HG02870 (cell line): ENCODE measurements around the gene ACADS.

Source experiments
- ATAC-seq: cut with Tn5 transposase; IDR thresholded peaks from one replicate; pipeline ENCODE4 v1.9.1; 2021; ENCODE audit warnings: mild to moderate bottlenecking, moderate library complexity; ENCODE audit not compliant: unreplicated experiment

ACADS gene

DNA sequence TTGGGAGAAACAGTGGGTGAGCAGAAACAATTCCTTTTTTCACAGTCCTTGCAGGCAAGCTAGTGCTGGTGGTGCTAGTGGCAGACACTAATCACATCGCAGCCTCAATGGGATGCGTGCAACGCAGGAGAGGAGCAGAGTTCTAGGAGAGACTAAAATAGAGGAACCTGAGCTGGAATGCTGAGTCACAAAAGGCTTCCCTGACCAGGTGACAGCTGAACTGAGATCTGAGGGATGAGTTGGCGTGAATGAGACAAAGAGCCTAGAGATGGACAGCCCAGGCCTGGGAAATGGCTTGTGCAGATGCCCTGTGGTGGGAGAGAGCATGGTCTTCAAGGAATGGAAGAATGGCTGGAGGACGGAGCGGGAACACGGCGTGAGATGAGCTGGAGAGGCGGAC lies 25.8 kb downstream of the ACADS start:
- no peak for ATAC-seq

DNA sequence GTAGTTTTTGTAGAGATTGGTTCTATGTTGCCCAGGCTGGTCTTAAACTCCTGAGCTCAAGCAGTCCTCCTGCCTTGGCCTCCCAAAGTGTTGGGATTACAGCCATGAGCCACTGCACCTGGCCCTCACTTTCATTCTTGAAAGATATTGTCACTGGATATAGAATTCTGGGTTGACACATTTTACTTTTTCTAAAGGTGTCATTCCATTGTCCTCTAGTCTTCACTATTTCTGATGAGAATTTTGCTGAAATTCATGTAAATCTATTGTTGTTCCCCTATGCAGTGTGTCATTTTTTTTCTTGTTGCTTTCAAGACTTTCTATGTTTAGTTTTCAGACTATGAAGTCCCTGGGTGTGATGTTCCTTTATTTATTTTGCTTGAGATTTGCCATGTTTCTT lies 29.2 kb downstream of the ACADS start:
- no peak for ATAC-seq

DNA sequence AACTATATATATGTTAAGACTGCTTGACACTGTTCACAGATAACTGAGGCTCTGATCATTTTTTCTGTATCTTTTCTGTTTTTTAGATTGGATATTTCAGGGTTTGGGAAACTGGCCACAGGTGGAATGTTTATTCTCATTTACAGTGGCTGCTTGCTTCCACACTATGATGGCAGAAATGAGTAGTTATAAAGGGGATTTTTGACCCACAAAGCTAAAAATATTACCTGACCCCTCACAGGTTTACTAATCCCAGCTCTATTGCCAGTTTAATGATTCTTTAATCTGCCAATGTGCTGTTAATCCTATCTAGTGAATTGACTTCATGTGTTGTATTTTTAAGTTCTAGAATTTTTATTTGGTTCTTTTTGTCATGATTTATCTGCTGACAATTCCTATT lies 29.6 kb downstream of the ACADS start:
- ATAC-seq: no peak

GRCh38 chr12:120757226-120757742 lies 31.7 kb downstream of the ACADS start:
- no peak for ATAC-seq

DNA sequence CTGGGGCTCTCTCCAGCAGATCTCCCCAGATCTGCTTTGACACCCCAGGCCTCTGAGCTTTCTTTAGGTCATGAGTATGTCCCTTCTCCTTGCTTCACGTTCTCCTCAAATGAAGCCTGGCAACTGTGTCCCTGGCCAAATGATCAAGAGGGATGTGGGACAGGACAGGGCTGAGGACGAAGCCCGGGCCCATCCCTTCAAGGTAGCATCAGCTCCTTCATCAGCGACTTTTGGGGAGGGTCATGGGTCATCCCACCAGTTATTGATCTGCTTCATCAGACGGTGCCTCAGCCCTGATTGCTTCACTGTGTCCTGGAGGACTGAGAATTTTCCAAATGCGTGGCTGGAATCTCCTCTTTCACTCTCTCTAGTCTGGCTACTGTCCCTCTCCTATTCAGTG lies 32.3 kb downstream of the ACADS start:
- ATAC-seq: no peak

DNA sequence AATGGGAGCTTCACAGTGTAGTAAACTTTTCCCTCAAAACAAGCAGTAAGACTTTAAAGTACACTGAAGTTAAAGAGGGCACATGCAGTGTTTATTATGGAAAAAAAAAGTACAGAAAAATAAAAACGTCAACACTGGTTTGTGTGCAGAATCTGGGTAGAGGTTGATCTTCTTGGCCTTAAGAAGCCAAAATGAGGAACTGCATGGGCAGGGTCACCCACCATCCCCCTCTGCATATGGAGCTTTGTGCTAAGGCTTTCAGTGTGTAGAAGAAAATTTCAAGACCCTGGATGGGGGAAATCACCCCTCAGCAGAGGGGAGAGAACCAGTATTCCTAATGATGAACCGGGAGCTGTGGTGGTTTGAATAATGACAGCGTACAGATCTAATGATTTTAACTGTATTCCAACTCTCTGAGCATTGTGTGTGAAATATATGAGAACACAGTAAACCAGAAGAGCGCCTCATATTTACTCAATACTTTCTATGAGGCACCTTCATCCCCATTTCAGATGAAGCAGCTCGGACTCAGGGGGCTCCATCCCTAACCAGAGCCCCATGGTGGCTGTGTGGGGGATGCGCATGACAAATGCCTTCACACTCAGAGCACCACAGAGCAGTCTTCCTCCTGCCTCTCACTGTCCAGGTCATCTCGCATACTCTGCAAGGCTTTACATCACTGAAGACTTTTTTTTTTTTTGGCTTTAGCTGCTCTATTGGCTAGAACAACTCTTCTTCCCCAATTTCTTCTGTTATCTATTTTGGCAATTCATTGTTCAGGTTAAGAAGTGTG lies 33.4 kb downstream of the ACADS start:
- no peak for ATAC-seq

GRCh38 chr12:120759591-120760348 lies 34.1 kb downstream of the ACADS start:
- ATAC-seq: no peak

- no peak for ATAC-seq
Measured at GRCh38 chr12:120760349-120761254, 35.0 kb downstream of the ACADS start.

- ATAC-seq: no peak
Measured at GRCh38 chr12:120761519-120761934, 35.9 kb downstream of the ACADS start.

GRCh38 chr12:120762086-120762485 lies 36.5 kb downstream of the ACADS start:
- ATAC-seq: no peak

GRCh38 chr12:120763250-120763649 lies 37.6 kb downstream of the ACADS start:
- ATAC-seq: no peak

- no peak for ATAC-seq
Measured at GRCh38 chr12:120764816-120765215, 39.2 kb downstream of the ACADS start.

- no peak for ATAC-seq
Measured at GRCh38 chr12:120766566-120766965, 40.9 kb downstream of the ACADS start.

GRCh38 chr12:120767071-120768024 lies 41.7 kb downstream of the ACADS start:
- ATAC-seq: no peak

DNA sequence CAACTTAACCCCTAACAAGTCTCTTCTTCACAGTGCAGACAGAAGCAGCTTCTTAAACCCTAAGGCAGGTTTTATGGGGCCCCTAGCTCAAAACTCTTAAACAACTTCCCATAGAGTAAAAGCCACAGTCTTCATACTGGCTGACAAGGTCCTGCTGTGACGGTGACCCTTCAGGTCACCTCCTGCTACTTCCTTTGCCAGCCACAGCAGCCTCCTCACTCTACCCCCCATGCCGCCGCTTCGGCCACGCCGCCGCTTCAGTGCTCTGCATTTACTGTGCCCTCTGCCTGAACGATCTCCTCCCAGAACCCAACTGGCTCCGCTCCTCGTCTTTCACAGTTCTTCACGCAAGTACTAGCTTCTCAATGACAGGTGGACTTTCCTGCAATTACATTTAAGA lies 45.5 kb downstream of the ACADS start:
- no peak for ATAC-seq

GRCh38 chr12:120774169-120774916 lies 48.7 kb downstream of the ACADS start:
- no peak for ATAC-seq

GRCh38 chr12:120775862-120776552 lies 50.4 kb downstream of the ACADS start:
- no peak for ATAC-seq

- no peak for ATAC-seq
Measured at GRCh38 chr12:120783197-120783596, 57.6 kb downstream of the ACADS start.

DNA sequence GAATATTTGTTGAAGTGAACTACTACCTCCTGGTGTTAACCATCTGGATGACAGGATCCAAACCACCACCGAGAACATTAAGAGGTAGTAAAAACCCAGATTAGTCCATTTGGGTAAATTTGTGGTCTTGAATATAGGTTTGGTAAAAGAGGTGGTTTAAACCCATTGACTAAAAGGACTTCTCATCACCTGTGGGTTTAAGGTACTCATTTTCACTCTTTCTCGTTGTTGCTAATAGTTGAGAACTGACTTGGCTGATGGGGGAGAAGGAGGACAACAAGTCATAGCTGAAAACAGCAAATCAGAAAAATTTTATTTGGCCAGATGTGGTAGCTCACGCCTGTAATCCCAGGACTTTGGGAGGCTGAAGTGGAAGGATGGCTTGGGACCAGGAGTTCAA lies 59.2 kb downstream of the ACADS start:
- ATAC-seq: no peak
